Hepatocyte (in vitro differentiated cells): Measurements from ENCODE around the gene CD86.

ENCODE experiments used
- EZH2 ChIP-seq: fragments of 200-600 bp; sonication (generic); IDR thresholded peaks from 2 replicates; pipeline ENCODE4 v1.6.1; 2016; ENCODE audit warnings: antibody characterized with exemption, mild to moderate bottlenecking, borderline replicate concordance
- EZH2phosphoT487 ChIP-seq: fragments of 200-600 bp; sonication (generic); IDR thresholded peaks from one replicate; pipeline ENCODE4 v1.6.1; 2018; ENCODE audit warnings: antibody characterized with exemption, mild to moderate bottlenecking, low read depth, moderate library complexity; ENCODE audit not compliant: unreplicated experiment, severe bottlenecking
- TF ChIP-seq, protein P1 (sequence below): fragments of 200-600 bp; sonication (generic); IDR thresholded peaks from 2 replicates; pipeline ENCODE4 v1.5.1; 2016; ENCODE audit warnings: antibody characterized with exemption, mild to moderate bottlenecking; ENCODE audit not compliant: poor library complexity

GRCh38 chr3:122148941-122149627, 93.9 kb downstream of the CD86 start:
- TF ChIP-seq, protein P1, sequence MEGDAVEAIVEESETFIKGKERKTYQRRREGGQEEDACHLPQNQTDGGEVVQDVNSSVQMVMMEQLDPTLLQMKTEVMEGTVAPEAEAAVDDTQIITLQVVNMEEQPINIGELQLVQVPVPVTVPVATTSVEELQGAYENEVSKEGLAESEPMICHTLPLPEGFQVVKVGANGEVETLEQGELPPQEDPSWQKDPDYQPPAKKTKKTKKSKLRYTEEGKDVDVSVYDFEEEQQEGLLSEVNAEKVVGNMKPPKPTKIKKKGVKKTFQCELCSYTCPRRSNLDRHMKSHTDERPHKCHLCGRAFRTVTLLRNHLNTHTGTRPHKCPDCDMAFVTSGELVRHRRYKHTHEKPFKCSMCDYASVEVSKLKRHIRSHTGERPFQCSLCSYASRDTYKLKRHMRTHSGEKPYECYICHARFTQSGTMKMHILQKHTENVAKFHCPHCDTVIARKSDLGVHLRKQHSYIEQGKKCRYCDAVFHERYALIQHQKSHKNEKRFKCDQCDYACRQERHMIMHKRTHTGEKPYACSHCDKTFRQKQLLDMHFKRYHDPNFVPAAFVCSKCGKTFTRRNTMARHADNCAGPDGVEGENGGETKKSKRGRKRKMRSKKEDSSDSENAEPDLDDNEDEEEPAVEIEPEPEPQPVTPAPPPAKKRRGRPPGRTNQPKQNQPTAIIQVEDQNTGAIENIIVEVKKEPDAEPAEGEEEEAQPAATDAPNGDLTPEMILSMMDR, result no peak
- TF ChIP-seq EZH2 (no peak), EZH2phosphoT487 (no peak)
